IPS DF 6.9 (cell line): ENCODE results near the gene NGF.
"Not testable (repeated sequence)": the region's sequence is repeated elsewhere in the genome, so short reads cannot be mapped to it uniquely, and the experiment has no call there.

Experiments
- DNase-seq: peaks from one replicate; pipeline ENCODE4 v3.0.0-alpha.2; 2013; ENCODE audit warnings: low read depth, low spot score
- H3K27ac ChIP-seq: one replicate; pipeline ENCODE4 v1.5.1; 2013; ENCODE audit warnings: low read length, control low read depth
- H3K27me3 ChIP-seq: 2 replicates; pipeline ENCODE4 v1.6.1; 2013; ENCODE audit warnings: mild to moderate bottlenecking, low read length; ENCODE audit not compliant: control insufficient read depth, insufficient read depth
- H3K36me3 ChIP-seq: 2 replicates; pipeline ENCODE4 v1.6.1; 2013; ENCODE audit warnings: low read length; ENCODE audit not compliant: control insufficient read depth, insufficient read depth
- H3K4me1 ChIP-seq: 2 replicates; pipeline ENCODE4 v1.6.1; 2013; ENCODE audit warnings: low read length; ENCODE audit not compliant: control insufficient read depth, insufficient read depth
- H3K4me3 ChIP-seq: 2 replicates; pipeline ENCODE4 v1.5.1; 2013; ENCODE audit warnings: mild to moderate bottlenecking, low read length
- H3K9me3 ChIP-seq: 2 replicates; pipeline ENCODE4 v1.6.1; 2013; ENCODE audit warnings: low read length, inconsistent platforms; ENCODE audit not compliant: control insufficient read depth, insufficient read depth
- WGBS: extraction: QIAGEN DNeasy Blood & Tissue Kit; methylation state at CpG from one replicate; pipeline ENCODE4 v1.1.7; 2013; ENCODE audit warnings: mixed read lengths, missing lambda C conversion rate; ENCODE audit not compliant: insufficient read length, insufficient coverage; 5-methylcytosine and 5-hydroxymethylcytosine counted together

Gene NGF

DNA sequence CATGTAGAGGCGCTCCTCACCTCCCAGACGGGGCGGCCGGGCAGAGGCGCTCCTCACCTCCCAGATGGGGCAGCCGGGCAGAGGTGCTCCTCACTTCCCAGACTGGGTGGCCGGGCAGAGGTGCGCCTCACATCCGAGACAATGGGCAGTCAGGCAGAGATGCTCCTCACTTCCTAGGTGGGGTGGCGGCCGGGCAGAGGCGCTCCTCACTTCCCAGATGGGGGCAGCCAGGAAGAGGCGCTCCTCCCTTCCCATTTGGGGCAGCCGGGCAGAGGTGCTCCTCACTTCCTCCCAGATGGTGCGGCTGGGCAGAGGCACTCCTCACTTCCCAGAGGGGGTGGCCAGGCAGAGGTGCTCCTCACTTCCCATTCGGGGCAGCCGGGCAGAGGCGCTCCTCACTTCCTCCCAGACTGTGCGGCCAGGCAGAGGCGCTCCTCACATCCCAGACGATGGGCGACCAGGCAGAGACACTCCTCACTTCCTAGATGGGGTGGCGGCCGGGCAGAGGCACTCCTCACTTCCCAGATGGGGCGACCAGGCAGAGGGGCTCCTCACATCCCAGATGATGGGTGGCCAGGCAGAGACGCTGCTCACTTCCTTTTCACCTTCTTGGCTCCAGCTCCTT, 22.6 kb upstream of the NGF start:
- not testable (repeated sequence) for H3K27me3 ChIP-seq, H3K36me3 ChIP-seq, DNase-seq, H3K9me3 ChIP-seq, H3K27ac ChIP-seq, H3K4me1 ChIP-seq, H3K4me3 ChIP-seq
- WGBS = no CpG with 5 or more reads among the region's 26 CpGs

DNA sequence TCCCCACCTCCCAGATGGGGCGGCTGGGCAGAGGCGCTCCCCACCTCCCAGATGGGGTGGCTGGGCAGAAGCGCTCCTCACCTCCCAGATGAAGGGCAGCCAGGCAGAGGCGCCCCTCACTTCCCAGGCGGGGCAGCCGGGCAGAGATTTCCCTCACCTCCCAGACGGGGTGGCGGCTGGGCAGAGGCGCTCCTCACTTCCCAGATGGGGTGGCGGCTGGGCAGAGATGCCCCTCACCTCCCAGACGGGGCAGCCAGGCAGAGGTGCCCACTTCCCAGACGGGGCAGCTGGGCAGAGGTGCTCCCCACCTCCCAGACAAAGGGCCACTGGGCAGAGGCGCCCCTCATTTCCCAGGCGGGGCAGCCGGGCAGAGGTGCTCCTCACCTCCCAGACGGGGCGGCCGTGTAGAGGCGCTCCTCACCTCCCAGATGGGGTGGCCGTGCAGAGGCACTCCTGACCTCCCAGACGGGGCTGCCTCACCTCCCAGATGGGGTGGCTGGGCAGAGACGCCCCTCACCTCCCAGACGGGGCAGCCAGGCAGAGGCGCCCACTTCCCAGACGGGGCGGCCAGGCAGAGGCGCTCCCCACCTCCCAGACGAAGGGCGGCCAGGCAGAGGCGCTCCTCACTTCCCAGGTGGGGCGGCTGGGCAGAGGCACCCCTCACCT, 21.9 kb upstream of the NGF start:
- not testable (repeated sequence) for H3K4me1 ChIP-seq, H3K4me3 ChIP-seq, H3K27me3 ChIP-seq, H3K9me3 ChIP-seq, DNase-seq, H3K27ac ChIP-seq, H3K36me3 ChIP-seq
- no CpG with 5 or more reads among the region's 31 CpGs for WGBS

DNA sequence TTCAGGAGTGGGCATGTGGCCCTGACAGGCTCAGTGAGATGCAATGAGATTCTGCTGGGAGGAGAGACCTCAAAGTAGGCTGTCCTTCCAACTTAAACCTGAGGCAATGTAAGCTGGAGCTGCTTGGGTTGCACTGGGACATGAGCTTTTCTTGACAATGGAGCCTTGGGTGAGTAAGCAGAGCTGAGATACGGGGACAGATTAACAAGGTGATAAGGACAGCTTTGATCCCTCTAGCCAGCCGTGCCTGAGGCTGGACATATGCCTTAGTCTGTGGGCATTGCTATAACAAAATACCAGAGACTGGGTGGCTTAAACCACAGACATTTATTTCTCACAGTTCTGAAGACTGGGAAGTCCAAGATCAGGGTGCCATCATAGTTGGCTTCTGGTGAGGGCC, 18.3 kb upstream of the NGF start:
- Histone ChIP-seq H3K27me3 (no peaks in the 10 kb centered on the region), H3K4me3 (no peak overlapping the region), H3K36me3 (no peaks in the 10 kb centered on the region), H3K4me1 (no peaks in the 10 kb centered on the region), H3K9me3 (no peaks in the 10 kb centered on the region), H3K27ac (no peak overlapping the region)
- no peak for DNase-seq
- WGBS = no CpG with 5 or more reads among the region's 2 CpGs

DNA sequence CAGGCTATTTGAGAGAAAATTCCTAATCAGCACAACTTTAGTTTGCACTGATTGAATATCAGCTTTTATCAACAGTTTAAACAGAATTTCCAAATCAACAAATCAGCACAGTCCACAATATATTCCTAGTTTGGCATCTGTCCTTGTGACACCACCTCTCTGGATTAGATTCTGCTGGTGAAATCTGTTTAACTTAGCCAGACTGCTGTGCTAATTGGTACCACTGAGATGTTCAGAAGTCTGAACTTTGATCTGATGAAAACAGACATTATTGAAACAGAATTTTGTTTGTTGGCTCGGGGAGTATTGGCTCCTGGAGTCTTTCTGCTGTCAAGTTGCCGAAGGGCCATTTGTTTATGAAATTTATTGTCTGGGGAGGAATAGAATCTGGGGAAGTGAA, 17.0 kb upstream of the NGF start:
- no peaks in the 10 kb centered on the region for H3K27me3 ChIP-seq
- H3K27ac ChIP-seq = no peak overlapping the region
- no peak overlapping the region for H3K4me3 ChIP-seq
- no peak for DNase-seq
- no peaks in the 10 kb centered on the region for H3K9me3 ChIP-seq
- no peaks in the 10 kb centered on the region for H3K4me1 ChIP-seq
- H3K36me3 ChIP-seq = no peaks in the 10 kb centered on the region
- no CpG with 5 or more reads among the region's 2 CpGs for WGBS

DNA sequence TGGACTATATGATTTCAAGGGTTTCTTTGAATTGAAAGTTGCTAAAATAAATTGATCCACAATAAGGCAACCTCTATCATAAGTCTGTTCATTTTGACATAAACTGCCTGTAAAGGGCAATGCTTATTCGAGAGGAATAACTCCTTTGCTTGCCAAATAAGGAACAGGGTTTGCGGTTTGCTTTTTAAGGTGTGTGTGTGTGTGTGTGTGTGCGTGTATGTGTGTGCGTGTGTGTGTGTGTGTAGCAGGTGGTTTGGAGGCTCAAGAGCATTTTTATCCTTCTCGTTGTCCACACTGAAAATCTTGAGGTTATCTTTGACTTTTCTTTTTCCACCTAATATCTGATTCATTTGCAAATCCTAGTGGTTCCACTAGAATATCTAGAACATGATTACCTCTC, 13.1 kb upstream of the NGF start:
- Histone ChIP-seq H3K27ac (no peak overlapping the region), H3K36me3 (no peaks in the 10 kb centered on the region), H3K9me3 (no peaks in the 10 kb centered on the region), H3K27me3 (no peaks in the 10 kb centered on the region), H3K4me3 (no peak overlapping the region), H3K4me1 (no peaks in the 10 kb centered on the region)
- 100% methylated on average over 2 of the region's 5 CpGs for WGBS
- DNase-seq = no peak

DNA sequence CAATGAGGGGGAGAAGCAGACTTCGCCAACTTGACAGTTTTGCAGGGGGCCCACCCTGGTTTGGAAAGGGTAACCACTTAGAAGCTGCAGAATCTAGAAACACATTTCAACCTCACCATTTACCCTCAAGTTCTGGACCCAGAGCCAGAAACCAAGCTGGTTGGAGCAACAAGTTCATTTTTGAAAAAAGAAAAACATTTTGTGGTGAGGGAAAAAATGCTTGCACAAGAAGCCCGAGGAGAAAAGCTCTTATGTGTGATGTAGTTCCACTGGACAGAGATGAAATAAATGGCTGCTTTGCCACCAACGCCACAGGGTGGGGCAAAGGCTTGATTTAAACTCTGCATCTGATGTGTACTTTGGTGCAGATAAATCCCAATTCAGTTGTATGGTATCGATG, 10.6 kb upstream of the NGF start:
- Histone ChIP-seq H3K4me3 (no peak overlapping the region), H3K36me3 (no peaks in the 10 kb centered on the region), H3K4me1 (no peaks in the 10 kb centered on the region), H3K27ac (no peak overlapping the region), H3K27me3 (no peaks in the 10 kb centered on the region), H3K9me3 (no peaks in the 10 kb centered on the region)
- WGBS = no CpG with 5 or more reads among the region's 4 CpGs
- DNase-seq = no peak

DNA sequence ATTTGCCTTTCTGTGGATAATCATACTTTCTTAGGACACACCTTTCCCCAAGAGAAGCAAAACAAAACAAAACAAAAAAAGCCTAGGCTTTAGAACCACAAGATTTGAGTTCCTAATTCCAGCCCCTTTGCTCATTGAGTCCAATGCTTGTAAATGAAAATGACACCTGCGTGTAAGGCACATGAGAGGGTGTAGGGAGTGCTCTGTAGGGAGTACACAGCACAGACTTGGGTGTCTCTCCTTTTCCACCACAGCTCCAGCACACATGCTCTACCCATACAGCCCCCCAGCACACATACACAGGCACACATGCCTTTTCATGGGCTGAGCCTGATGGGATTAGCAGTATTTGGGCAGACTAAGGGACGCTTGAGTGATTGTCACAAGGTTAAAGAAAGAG, 9.2 kb upstream of the NGF start:
- Histone ChIP-seq H3K4me3 (no peak overlapping the region), H3K9me3 (no peaks in the 10 kb centered on the region), H3K36me3 (no peaks in the 10 kb centered on the region), H3K27me3 (no peaks in the 10 kb centered on the region), H3K4me1 (no peaks in the 10 kb centered on the region), H3K27ac (no peak overlapping the region)
- no peak for DNase-seq
- no CpG with 5 or more reads among the region's 2 CpGs for WGBS

DNA sequence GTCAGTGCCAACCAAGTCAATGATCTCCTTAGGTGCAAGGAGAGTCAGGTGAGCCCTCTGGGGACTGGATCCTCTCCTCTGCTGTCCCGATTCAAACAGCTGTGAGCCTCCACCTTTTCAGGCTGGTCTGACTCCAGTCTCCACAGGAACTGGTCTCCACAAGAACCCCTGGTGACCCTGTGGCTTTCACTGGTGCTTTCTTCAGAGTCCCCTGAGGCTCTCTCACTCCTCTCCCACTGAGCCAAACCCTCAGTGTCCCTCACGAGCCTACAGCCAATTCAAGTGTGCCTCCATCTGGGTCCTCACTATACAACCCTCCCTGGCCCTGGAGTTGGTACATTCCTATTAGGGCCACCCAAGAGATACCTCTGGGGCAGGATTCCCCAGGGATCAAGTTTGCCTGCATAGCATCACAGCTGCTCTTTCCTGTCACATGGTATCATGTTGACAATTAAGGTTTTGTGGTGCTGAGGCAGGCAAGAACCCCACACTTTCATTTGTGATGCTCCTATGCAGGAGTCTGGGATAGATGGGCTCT, 5.2 kb upstream of the NGF start:
- no peaks in the 10 kb centered on the region for H3K36me3 ChIP-seq
- no peak overlapping the region for H3K4me3 ChIP-seq
- no peak for DNase-seq
- no peaks in the 10 kb centered on the region for H3K9me3 ChIP-seq
- no CpG with 5 or more reads among the region's 2 CpGs for WGBS
- no peak overlapping the region for H3K27ac ChIP-seq
- H3K4me1 ChIP-seq = no peaks in the 10 kb centered on the region; the same call in 1 of the 2 replicates
- H3K27me3 ChIP-seq = peaks cover 13% of the 10 kb centered on the region

DNA sequence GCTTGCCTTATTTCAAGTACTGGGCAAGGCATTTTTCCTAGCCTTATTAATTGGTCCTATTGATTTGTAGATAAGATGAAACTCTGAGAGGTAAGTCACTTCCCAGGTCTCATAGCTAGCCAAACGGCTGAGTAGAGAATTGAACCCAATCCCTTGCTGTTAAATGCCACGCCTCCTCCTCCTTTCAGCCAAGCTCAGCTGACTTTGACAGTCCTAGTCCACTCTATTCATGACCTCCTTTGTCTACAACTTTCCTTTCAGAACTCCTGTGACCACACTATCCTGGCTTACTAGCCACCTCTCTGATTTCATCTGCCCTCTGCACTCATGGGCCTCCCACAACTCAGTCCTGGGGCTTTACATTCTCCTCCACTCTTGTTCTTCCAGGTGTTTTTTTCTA, 3.9 kb upstream of the NGF start:
- H3K9me3 ChIP-seq = no peaks in the 10 kb centered on the region
- peaks cover 13% of the 10 kb centered on the region for H3K27me3 ChIP-seq
- no peak for DNase-seq
- no peak overlapping the region for H3K4me3 ChIP-seq
- no peak overlapping the region for H3K27ac ChIP-seq
- H3K4me1 ChIP-seq = no peaks in the 10 kb centered on the region; the same call in 1 of the 2 replicates
- WGBS = no CpG with 5 or more reads among the region's 2 CpGs
- H3K36me3 ChIP-seq = no peaks in the 10 kb centered on the region

DNA sequence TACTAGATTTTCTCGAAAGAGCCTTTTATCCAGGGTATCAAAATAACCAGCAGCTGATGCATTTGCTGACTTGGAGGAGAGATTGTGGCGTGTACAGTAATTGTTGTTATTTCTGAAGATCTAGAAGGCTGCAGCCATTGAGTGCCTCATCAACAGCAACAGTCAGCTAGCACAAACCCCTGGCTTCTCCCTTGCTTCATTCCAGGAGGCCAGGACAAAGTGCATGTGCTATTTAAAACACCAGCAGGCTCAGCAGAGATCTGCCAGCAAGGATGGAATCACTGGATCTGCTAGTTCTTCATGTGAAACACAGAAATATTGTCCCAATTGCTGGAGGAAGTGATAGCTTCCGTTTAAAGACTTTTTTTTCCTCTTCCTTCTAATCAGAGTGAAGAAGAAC, 2.8 kb upstream of the NGF start:
- Histone ChIP-seq H3K36me3 (no peaks in the 10 kb centered on the region), H3K4me3 (no peak overlapping the region), H3K9me3 (no peaks in the 10 kb centered on the region), H3K27ac (no peak overlapping the region), H3K4me1 (no peaks in the 10 kb centered on the region; the same call in 1 of the 2 replicates), H3K27me3 (peaks cover 20% of the 10 kb centered on the region)
- DNase-seq = no peak
- WGBS = no CpG with 5 or more reads among the region's 3 CpGs

DNA sequence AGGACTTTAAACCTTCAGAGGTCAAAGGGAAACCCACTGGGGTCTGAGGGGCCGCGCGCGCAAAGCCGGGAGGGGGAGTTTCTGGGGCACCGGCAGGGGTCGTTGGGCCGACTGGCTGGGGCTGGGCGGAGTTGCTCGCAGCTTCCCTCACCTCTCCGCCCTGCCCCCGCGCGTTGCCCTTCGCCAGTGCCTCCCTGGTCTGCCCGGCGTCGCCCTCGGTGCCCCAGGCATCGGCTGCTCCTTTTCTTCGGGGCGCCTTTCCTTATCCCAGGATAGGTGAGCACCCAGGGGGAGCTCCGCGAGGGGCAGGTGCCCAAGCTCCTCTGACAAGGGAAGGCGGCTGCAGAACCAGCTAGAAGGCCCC, 390 bp upstream of the NGF start:
- peaks cover 20% of the 10 kb centered on the region for H3K27me3 ChIP-seq
- H3K4me3 ChIP-seq = peak overlapping the region; percentile 40; the same call in 1 of the 2 replicates
- DNase-seq = no peak
- H3K9me3 ChIP-seq = no peaks in the 10 kb centered on the region
- H3K4me1 ChIP-seq = no peaks in the 10 kb centered on the region; the same call in 1 of the 2 replicates
- no peak overlapping the region for H3K27ac ChIP-seq
- no peaks in the 10 kb centered on the region for H3K36me3 ChIP-seq
- WGBS = no CpG with 5 or more reads among the region's 25 CpGs
